Heart left ventricle (tissue), 13 donors: Measurements from ENCODE around the gene PTPN6.

Experiments used
- POLR2A ChIP-seq, 2 donors: fragments of 450-650 bp; IDR thresholded peaks; one replicate each; pipeline ENCODE4 v1.6.1; 2017; ENCODE audit warnings: antibody characterized with exemption in 2 of 2, mild to moderate bottlenecking in 2 of 2, moderate library complexity in 2 of 2
- TF ChIP-seq, protein P1 (sequence below), 12 donors: fragments of 200-600 bp; sonication (generic) in 4 of 12; IDR thresholded peaks; one replicate each; pipeline versions ENCODE4 v1.5.0 to v1.8.0; 2018 to 2022; ENCODE audit warnings: antibody characterized with exemption in 12 of 12, mild to moderate bottlenecking in 5 of 12
- donor health status: ischemic (EF 13 %, LVEDD 7.1; RV severe dilation, severe dysfunction).
- donor health status: DM: no; HTN: yes; CAD: no.
- donor health status: DM: no; HTN: no; CAD: no.
- donor health status: ischemic (EF 25% LVEDD 6.9; RV normal size, moderate dysfunction).
- donor health status: ischemic (EF 25% LVEDD 5.7; RV mildly dilated, moderate dysfunction).
- donor health status: ischemic (EF 35%, LVEDD 5.7; RV mildly dilated, moderate dysfunction).
- donor health status: nonischemic (EF 11% LVEDD 7.7; RV severe dilation, severe dysfunction).
- donor health status: DM: yes; HTN: yes; CAD: no.
- donor health status: PGD.
- donor health status: ischemic (EF 29% LVEDD 5.4; RV normal size, mild dysfunction).
- donor health status: nonischemic (EF 23%, LVEDD 6.1; RV moderate dilation, normal function).

DNA sequence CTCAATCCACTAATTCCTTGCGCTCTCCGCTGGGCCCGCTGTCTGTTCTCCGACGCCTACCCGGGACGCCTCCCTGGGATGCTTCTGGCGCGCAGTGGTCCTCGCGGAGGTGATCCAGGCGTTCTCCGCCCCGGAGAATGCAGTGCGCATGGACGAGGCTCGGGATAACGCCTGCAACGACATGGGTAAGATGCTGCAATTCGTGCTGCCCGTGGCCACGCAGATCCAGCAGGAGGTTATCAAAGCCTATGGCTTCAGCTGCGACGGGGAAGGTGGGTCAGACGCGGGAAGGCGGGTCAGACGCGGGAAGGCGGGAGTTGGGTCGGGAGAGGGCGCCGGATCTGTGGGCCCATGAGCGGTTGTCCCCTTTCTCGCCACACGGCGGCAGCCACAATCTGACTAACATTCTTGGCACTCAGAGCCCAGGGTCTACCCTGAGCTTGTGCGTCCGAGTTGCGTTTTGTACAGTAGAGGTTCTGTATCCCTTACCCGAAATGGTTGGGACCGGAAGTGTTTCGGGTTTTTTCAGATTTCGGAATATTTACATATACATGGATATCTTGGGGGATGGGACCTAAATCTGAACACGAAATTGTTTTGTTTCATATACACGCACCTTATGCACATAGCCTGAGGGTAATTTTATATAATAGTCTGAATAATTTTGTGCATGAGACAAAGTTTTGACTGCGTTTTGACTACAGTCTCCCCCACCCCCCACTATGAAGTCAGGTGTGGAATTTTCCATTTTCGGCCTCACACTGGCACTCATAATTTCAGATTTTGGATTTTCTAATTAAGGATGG is 6.6 kb upstream of the PTPN6 start:
- TF ChIP-seq, protein P1, sequence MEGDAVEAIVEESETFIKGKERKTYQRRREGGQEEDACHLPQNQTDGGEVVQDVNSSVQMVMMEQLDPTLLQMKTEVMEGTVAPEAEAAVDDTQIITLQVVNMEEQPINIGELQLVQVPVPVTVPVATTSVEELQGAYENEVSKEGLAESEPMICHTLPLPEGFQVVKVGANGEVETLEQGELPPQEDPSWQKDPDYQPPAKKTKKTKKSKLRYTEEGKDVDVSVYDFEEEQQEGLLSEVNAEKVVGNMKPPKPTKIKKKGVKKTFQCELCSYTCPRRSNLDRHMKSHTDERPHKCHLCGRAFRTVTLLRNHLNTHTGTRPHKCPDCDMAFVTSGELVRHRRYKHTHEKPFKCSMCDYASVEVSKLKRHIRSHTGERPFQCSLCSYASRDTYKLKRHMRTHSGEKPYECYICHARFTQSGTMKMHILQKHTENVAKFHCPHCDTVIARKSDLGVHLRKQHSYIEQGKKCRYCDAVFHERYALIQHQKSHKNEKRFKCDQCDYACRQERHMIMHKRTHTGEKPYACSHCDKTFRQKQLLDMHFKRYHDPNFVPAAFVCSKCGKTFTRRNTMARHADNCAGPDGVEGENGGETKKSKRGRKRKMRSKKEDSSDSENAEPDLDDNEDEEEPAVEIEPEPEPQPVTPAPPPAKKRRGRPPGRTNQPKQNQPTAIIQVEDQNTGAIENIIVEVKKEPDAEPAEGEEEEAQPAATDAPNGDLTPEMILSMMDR (IDR thresholded peaks at IDR 0.05), result peak; percentile 68 to 96 (median 86)
- peak in 1 of 2 donors; percentile 28 for TF ChIP-seq POLR2A (IDR thresholded peaks at IDR 0.05)
